ENCODE data around the gene GPR183.

DNA sequence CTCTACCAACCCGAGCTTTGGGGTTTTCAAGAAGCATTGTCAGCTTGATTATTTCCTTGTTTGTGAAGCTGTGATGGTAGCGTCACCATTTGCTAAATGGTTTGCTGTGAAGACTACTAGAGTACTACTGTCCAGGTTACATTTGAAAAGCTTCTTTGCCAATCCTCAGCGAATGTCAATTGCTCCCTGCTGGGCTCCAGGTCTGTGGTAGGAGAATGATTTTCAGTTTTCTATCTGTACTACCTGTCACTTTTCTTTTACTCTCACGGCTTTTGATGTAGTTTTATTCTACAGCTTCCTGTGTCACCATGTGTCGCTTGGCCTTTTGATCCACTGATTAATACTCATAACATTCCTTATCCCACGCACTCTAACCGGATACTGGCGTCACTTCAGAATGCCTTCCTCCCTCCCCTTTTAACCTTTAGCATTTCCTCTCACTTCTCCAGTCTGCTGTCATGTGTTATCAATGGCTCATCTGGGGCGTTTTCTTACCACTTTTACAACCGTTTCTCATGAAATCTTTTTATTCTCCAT lies 7.5 kb upstream of the GPR183 start:
- TF ChIP-seq, protein P1, sequence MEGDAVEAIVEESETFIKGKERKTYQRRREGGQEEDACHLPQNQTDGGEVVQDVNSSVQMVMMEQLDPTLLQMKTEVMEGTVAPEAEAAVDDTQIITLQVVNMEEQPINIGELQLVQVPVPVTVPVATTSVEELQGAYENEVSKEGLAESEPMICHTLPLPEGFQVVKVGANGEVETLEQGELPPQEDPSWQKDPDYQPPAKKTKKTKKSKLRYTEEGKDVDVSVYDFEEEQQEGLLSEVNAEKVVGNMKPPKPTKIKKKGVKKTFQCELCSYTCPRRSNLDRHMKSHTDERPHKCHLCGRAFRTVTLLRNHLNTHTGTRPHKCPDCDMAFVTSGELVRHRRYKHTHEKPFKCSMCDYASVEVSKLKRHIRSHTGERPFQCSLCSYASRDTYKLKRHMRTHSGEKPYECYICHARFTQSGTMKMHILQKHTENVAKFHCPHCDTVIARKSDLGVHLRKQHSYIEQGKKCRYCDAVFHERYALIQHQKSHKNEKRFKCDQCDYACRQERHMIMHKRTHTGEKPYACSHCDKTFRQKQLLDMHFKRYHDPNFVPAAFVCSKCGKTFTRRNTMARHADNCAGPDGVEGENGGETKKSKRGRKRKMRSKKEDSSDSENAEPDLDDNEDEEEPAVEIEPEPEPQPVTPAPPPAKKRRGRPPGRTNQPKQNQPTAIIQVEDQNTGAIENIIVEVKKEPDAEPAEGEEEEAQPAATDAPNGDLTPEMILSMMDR (IDR thresholded peaks at IDR 0.05): no peak
- TF ChIP-seq ZFX (IDR thresholded peaks at IDR 0.05; ENCODE audit: borderline replicate concordance): no peak
